ENCODE measurements around the gene TGFBI. TPM values are rescaled to one million over a fixed set of nuclear protein-coding genes. Genes with fewer than 3 reads are reported as not detected.

Gene TGFBI
- total RNA-seq, 2 donors from 2014 or later = 158 to 173 TPM

GRCh38 chr5:136051486-136052220 lies 22.9 kb downstream of the TGFBI start:
- ATAC-seq (ENCODE audit: insufficient number of reproducible peaks, low FRiP score, low read depth) (no peak), DNase-seq (ENCODE audit: low spot score) (no peak)
- H3K4me3 ChIP-seq = no peak overlapping the region
- no peaks in the 10 kb centered on the region for H3K27me3 ChIP-seq (replicated peaks; ENCODE audit: insufficient read depth)
- H3K9me3 ChIP-seq = no peaks in the 10 kb centered on the region
- TF ChIP-seq, protein P1, sequence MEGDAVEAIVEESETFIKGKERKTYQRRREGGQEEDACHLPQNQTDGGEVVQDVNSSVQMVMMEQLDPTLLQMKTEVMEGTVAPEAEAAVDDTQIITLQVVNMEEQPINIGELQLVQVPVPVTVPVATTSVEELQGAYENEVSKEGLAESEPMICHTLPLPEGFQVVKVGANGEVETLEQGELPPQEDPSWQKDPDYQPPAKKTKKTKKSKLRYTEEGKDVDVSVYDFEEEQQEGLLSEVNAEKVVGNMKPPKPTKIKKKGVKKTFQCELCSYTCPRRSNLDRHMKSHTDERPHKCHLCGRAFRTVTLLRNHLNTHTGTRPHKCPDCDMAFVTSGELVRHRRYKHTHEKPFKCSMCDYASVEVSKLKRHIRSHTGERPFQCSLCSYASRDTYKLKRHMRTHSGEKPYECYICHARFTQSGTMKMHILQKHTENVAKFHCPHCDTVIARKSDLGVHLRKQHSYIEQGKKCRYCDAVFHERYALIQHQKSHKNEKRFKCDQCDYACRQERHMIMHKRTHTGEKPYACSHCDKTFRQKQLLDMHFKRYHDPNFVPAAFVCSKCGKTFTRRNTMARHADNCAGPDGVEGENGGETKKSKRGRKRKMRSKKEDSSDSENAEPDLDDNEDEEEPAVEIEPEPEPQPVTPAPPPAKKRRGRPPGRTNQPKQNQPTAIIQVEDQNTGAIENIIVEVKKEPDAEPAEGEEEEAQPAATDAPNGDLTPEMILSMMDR (IDR thresholded peaks at IDR 0.05) = no peak
- H3K4me1 ChIP-seq (ENCODE audit: control insufficient read depth in 1 of 2, low read depth in 2 of 2) = peaks cover 10 to 29% of the 10 kb centered on the region in 2 donors
- H3K36me3 ChIP-seq = peaks cover 20% of the 10 kb centered on the region
- H3K27ac ChIP-seq = no peak overlapping the region

GRCh38 chr5:136052692-136053335 lies 24.0 kb downstream of the TGFBI start:
- DNase-seq (ENCODE audit: low spot score) = no peak
- TF ChIP-seq, protein P1 (IDR thresholded peaks at IDR 0.05) = no peak
- H3K9me3 ChIP-seq = no peaks in the 10 kb centered on the region
- peaks cover 13 to 40% of the 10 kb centered on the region in 2 donors for H3K4me1 ChIP-seq (ENCODE audit: control insufficient read depth in 1 of 2, low read depth in 2 of 2)
- H3K27me3 ChIP-seq (replicated peaks; ENCODE audit: insufficient read depth) = no peaks in the 10 kb centered on the region
- peak overlapping the region; percentile 53 to 68 for H3K27ac ChIP-seq
- ATAC-seq (ENCODE audit: insufficient number of reproducible peaks, low FRiP score, low read depth) = no peak
- peaks cover 10% of the 10 kb centered on the region for H3K36me3 ChIP-seq
- no peak overlapping the region for H3K4me3 ChIP-seq

GRCh38 chr5:136053336-136054141 lies 24.8 kb downstream of the TGFBI start:
- TF ChIP-seq, protein P1 (IDR thresholded peaks at IDR 0.05) = no peak
- Histone ChIP-seq H3K36me3 (peaks cover 4% of the 10 kb centered on the region), H3K4me1 (ENCODE audit: control insufficient read depth in 1 of 2, low read depth in 2 of 2) (peaks cover 14 to 48% of the 10 kb centered on the region in 2 donors), H3K9me3 (no peaks in the 10 kb centered on the region), H3K27me3 (replicated peaks; ENCODE audit: insufficient read depth) (no peaks in the 10 kb centered on the region), H3K4me3 (no peak overlapping the region), H3K27ac (peak overlapping the region; percentile 53 to 68)
- ATAC-seq (ENCODE audit: insufficient number of reproducible peaks, low FRiP score, low read depth) (peak; percentile 66), DNase-seq (ENCODE audit: low spot score) (peak; percentile 59)

DNA sequence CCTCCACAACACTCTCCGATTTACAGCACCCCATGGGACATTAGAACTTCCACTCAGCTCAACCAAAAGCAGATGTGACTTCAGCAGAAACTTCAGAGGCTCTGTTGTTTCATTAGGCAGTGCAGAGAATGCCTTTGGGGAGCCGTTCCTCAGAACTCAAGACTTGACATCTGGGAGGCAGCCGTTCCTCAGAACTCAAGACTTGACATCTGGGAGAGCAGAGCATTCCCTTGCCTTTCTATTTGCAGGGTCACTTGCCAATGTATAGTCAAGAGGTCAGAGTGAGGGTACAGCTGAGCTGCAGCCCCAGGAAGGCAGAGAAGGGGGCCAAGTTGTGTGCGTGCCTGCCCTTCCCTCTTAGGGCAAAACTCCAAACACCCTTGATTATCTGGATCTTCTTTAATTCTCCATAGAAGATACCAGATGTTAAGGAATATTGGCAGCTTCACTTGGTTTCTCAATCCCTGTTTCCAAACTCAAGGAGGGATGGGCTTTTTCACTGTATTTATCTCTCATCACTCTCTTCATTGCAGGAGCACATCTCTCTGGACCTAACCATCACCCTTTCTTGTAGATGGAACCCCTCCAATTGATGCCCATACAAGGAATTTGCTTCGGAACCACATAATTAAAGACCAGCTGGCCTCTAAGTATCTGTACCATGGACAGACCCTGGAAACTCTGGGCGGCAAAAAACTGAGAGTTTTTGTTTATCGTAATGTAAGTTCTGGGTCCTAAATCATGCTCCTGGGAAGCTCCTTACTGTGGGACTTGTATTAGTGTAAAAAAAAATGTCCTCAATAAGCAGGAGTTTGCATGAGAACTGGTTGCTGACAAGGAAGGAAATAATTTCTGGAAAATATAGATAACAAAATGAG lies 25.6 kb downstream of the TGFBI start:
- peaks cover 4% of the 10 kb centered on the region for H3K36me3 ChIP-seq
- H3K27ac ChIP-seq = peak overlapping the region; percentile 3 to 53
- DNase-seq (ENCODE audit: low spot score) = no peak

More for the DNA sequence above, 25.6 kb downstream of the TGFBI start:
- H3K9me3 ChIP-seq = no peaks in the 10 kb centered on the region
- H3K4me3 ChIP-seq = no peak overlapping the region
- ATAC-seq (ENCODE audit: insufficient number of reproducible peaks, low FRiP score, low read depth) = no peak
- no peaks in the 10 kb centered on the region for H3K27me3 ChIP-seq (replicated peaks; ENCODE audit: insufficient read depth)
- TF ChIP-seq, protein P1 (IDR thresholded peaks at IDR 0.05) = no peak
- peaks cover 14 to 56% of the 10 kb centered on the region in 2 donors for H3K4me1 ChIP-seq (ENCODE audit: control insufficient read depth in 1 of 2, low read depth in 2 of 2)

Measured in thoracic aorta (tissue), 2 donors.